Activated naive CD8-positive, alpha-beta T cell treated with anti-CD3 and anti-CD28 coated beads, Interleukin-2, amount 50 U/mL, for 24 hours (primary cell): ENCODE results near the gene TTI1.

Source experiments
- ATAC-seq: fragments of 150-1000 bp; cut with Tn5 transposase; one replicate; pipeline ENCODE4 v1.10.0; 2021
- DNase-seq: peaks from one replicate; pipeline ENCODE4 v3.0.0; 2021
- H3K27ac Mint-ChIP-seq: one replicate; pipeline ENCODE4 v1.8.0; 2021; ENCODE audit warnings: mild to moderate bottlenecking, mixed read lengths
- H3K27me3 Mint-ChIP-seq: one replicate; pipeline ENCODE4 v1.8.0; 2021; ENCODE audit warnings: mixed read lengths
- H3K36me3 Mint-ChIP-seq: one replicate; pipeline ENCODE4 v1.8.0; 2021; ENCODE audit warnings: low read depth, mixed read lengths
- H3K4me1 Mint-ChIP-seq: one replicate; pipeline ENCODE4 v1.8.0; 2021; ENCODE audit warnings: mixed read lengths
- H3K4me3 Mint-ChIP-seq: one replicate; pipeline ENCODE4 v1.8.0; 2021; ENCODE audit warnings: mild to moderate bottlenecking, moderate library complexity, mixed read lengths
- H3K9me3 Mint-ChIP-seq: one replicate; pipeline ENCODE4 v1.8.0; 2021; ENCODE audit warnings: mixed read lengths

TTI1 gene

GRCh38 chr20:37939701-37940560 lies 93.3 kb downstream of the TTI1 start:
- no peak overlapping the region for H3K27ac Mint-ChIP-seq
- peaks cover 2% of the 10 kb centered on the region for H3K27me3 Mint-ChIP-seq
- DNase-seq (no peak), ATAC-seq (no peak)
- no peaks in the 10 kb centered on the region for H3K9me3 Mint-ChIP-seq
- no peaks in the 10 kb centered on the region for H3K4me1 Mint-ChIP-seq
- no peaks in the 10 kb centered on the region for H3K36me3 Mint-ChIP-seq
- no peak overlapping the region for H3K4me3 Mint-ChIP-seq

- Mint-ChIP-seq H3K4me3 (no peak overlapping the region), H3K9me3 (no peaks in the 10 kb centered on the region), H3K36me3 (no peaks in the 10 kb centered on the region), H3K27me3 (peaks cover 2% of the 10 kb centered on the region), H3K27ac (no peak overlapping the region), H3K4me1 (no peaks in the 10 kb centered on the region)
- DNase-seq = no peak
- ATAC-seq = no peak
These were observed 94.3 kb downstream of the TTI1 start for GRCh38 chr20:37938954-37939353.

GRCh38 chr20:37938181-37938750 lies 95.0 kb downstream of the TTI1 start:
- DNase-seq (no peak), ATAC-seq (no peak)
- H3K27ac Mint-ChIP-seq = no peak overlapping the region
- peaks cover 2% of the 10 kb centered on the region for H3K27me3 Mint-ChIP-seq
- H3K36me3 Mint-ChIP-seq = no peaks in the 10 kb centered on the region
- no peaks in the 10 kb centered on the region for H3K9me3 Mint-ChIP-seq
- H3K4me3 Mint-ChIP-seq = no peak overlapping the region
- no peaks in the 10 kb centered on the region for H3K4me1 Mint-ChIP-seq

- Mint-ChIP-seq H3K4me1 (no peaks in the 10 kb centered on the region), H3K36me3 (no peaks in the 10 kb centered on the region), H3K4me3 (no peak overlapping the region), H3K27me3 (peaks cover 2% of the 10 kb centered on the region), H3K27ac (no peak overlapping the region), H3K9me3 (no peaks in the 10 kb centered on the region)
- DNase-seq (no peak), ATAC-seq (no peak)
These were observed 95.6 kb downstream of the TTI1 start for GRCh38 chr20:37937686-37938085.

GRCh38 chr20:37936451-37936850 lies 96.8 kb downstream of the TTI1 start:
- no peak for ATAC-seq
- H3K4me1 Mint-ChIP-seq = no peaks in the 10 kb centered on the region
- no peak overlapping the region for H3K4me3 Mint-ChIP-seq
- no peaks in the 10 kb centered on the region for H3K36me3 Mint-ChIP-seq
- no peak overlapping the region for H3K27ac Mint-ChIP-seq
- no peak for DNase-seq
- H3K9me3 Mint-ChIP-seq = no peaks in the 10 kb centered on the region
- peaks cover 2% of the 10 kb centered on the region for H3K27me3 Mint-ChIP-seq

- Mint-ChIP-seq H3K36me3 (no peaks in the 10 kb centered on the region), H3K4me3 (no peak overlapping the region), H3K27me3 (peaks cover 2% of the 10 kb centered on the region), H3K27ac (no peak overlapping the region), H3K4me1 (no peaks in the 10 kb centered on the region), H3K9me3 (no peaks in the 10 kb centered on the region)
- no peak for DNase-seq
- no peak for ATAC-seq
These were observed 97.2 kb downstream of the TTI1 start for GRCh38 chr20:37936041-37936440.

GRCh38 chr20:37935435-37935834 lies 97.8 kb downstream of the TTI1 start:
- no peak for ATAC-seq
- peaks cover 4% of the 10 kb centered on the region for H3K27me3 Mint-ChIP-seq
- H3K36me3 Mint-ChIP-seq = no peaks in the 10 kb centered on the region
- H3K4me3 Mint-ChIP-seq = no peak overlapping the region
- no peak for DNase-seq
- no peaks in the 10 kb centered on the region for H3K4me1 Mint-ChIP-seq
- no peaks in the 10 kb centered on the region for H3K9me3 Mint-ChIP-seq
- H3K27ac Mint-ChIP-seq = no peak overlapping the region

GRCh38 chr20:37934634-37935375 lies 98.5 kb downstream of the TTI1 start:
- H3K36me3 Mint-ChIP-seq = no peaks in the 10 kb centered on the region
- no peaks in the 10 kb centered on the region for H3K9me3 Mint-ChIP-seq
- no peak overlapping the region for H3K27ac Mint-ChIP-seq
- H3K27me3 Mint-ChIP-seq = peaks cover 4% of the 10 kb centered on the region
- H3K4me3 Mint-ChIP-seq = no peak overlapping the region
- no peak for ATAC-seq
- H3K4me1 Mint-ChIP-seq = no peaks in the 10 kb centered on the region
- no peak for DNase-seq

GRCh38 chr20:37933786-37934633 lies 99.2 kb downstream of the TTI1 start:
- Mint-ChIP-seq H3K9me3 (no peaks in the 10 kb centered on the region), H3K4me1 (no peaks in the 10 kb centered on the region), H3K27me3 (peaks cover 11% of the 10 kb centered on the region), H3K27ac (no peak overlapping the region), H3K36me3 (no peaks in the 10 kb centered on the region), H3K4me3 (no peak overlapping the region)
- DNase-seq = no peak
- no peak for ATAC-seq
